Stimulated activated CD8-positive, alpha-beta memory T cell treated with anti-CD3 and anti-CD28 coated beads, Interleukin-7, amount 100 ng/mL, for 48 hours (primary cell): Measurements from ENCODE around the gene OTUD7B.
"Not testable (repeated sequence)": the region's sequence is repeated elsewhere in the genome, so short reads cannot be mapped to it uniquely, and the experiment has no call there.

Source experiments
- DNase-seq, 2 donors: peaks; one replicate each; pipeline ENCODE4 v3.0.0-alpha.2; 2020; ENCODE audit warnings: low read depth in 1 of 2; ENCODE audit errors: extremely low read depth in 1 of 2

The OTUD7B gene

DNA sequence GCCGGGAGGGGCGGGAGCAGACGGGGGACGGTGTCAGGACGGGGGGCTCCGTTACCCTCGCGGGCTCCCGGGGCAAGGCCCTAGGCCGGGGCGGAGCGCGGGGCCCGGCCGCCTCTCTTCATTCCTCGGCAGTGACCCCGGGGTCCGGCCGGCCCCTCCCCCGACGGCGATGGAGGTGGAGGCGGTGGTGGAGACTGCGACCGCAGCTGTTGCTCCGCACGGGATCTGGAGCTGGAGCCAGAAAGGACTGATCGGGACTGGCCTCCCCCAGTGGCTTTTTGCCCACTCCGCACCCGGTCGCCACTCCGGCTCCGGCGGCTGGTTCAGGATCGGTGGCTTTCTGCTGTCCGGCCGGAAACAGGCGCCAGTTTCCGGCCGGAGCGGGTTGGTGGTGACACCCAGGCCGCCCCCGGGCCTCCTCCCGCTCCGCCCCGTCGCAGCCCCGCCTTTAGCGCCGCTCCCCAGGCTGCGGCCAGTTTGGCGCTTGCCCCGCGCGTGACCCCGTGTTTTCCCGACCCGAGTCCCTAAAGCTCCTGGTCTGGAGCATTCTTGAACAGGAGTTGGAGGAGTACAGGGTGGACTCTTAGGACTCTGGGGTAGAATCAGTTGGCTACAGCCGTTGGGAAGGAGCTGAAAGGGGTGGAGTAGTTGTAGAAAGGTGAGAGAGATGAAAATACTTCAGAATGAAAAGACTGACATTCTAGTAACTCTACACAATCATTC lies at the start of gene OTUD7B:
Gene OTUD7B (minus strand): TSS at position 334 of the 723 bp plus-strand sequence. CDS start 33,216 bp downstream, outside the sequence.
- DNase-seq = peak; percentile 56 to 62

DNA sequence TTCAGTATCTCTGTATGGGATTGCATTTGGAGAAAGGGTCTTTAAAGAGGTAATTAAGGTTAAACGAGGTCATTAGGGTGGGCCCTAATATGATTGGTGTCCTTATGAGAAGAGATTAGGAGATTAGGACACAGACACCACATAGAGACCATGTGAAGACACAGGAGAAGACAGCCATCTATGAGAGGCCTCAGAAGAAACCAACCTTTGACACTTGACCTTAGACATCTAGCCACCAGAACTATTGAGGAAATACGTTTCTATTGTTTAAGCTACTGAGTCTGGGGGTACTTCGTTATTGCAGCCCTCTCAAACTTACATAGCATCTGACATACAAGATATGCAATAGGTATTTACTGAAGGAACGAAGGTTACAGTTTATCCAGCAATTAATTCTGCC lies 49.7 kb upstream of the OTUD7B start:
- DNase-seq = no peak

- no peak for DNase-seq
Observed at GRCh38 chr1:150056407-150056806, 45.9 kb upstream of the OTUD7B start.

GRCh38 chr1:150055507-150055906 lies 45.0 kb upstream of the OTUD7B start:
- not testable (repeated sequence) for DNase-seq

DNA sequence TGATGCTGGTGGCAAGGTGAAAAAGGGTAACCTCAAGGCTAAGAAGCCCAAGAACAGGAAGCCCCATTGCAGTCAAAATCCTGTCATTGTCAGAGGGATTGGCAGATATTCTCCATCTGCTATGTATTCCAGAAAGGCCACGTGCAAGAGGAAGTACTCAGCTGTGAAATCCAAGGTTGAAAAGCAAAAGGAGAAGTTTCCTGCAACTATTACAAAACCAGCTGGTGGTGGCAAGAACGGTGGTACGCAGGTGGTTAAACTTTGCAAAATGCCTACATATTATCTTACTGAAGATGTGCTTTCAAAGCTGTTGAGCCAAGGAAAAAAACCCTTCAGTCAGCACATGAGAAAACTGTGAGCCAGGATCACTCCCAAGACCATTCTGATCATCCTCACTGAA lies 43.4 kb upstream of the OTUD7B start:
- DNase-seq = no peak

- DNase-seq = not testable (repeated sequence)
Observed at GRCh38 chr1:150051905-150052412, 41.4 kb upstream of the OTUD7B start.

- DNase-seq = no peak
Observed at GRCh38 chr1:150051089-150051373, 40.5 kb upstream of the OTUD7B start.

- DNase-seq = no peak
Observed at GRCh38 chr1:150049926-150050325, 39.4 kb upstream of the OTUD7B start.

GRCh38 chr1:150034336-150034735 lies 23.8 kb upstream of the OTUD7B start:
- DNase-seq = no peak

DNA sequence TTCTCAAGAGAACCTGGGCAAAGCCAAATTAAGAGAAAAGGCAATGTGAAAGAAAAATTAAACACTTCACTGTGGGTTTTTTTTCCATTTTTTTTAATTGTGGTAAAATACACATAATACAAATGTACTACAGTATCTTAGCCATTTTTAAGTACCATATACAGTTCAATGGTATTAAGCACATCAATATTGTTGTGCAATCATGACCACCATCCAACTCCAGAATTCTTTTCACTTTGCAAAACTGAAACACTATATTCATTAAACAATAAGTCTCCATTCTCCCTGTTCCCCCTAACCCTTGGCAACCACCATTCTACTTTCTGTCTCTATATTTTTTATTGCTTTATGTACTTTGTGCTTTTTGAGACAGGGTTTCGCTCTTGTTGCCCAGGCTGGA lies 17.8 kb upstream of the OTUD7B start:
- DNase-seq = no peak

DNA sequence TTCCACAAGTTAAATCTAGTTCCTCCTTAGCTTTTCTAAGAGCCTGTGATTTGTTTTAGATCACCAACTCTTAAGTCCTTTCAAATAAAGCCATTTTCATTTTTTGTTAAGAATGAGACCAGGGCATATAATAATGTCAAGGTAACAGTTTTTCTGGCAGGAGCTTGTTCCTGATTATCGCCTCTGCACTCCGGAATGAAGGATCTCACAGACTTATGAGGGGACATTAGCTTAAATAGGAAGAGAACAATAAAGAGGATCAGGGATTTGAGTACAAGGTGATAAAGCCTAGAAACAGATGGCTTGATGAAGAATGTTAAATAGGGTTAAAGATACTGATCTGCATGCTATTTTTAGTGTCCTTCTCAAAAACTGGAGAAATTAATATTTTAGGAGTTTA lies 13.6 kb upstream of the OTUD7B start:
- no peak for DNase-seq

- no peak for DNase-seq
Observed at GRCh38 chr1:150022357-150022756, 11.8 kb upstream of the OTUD7B start.

DNA sequence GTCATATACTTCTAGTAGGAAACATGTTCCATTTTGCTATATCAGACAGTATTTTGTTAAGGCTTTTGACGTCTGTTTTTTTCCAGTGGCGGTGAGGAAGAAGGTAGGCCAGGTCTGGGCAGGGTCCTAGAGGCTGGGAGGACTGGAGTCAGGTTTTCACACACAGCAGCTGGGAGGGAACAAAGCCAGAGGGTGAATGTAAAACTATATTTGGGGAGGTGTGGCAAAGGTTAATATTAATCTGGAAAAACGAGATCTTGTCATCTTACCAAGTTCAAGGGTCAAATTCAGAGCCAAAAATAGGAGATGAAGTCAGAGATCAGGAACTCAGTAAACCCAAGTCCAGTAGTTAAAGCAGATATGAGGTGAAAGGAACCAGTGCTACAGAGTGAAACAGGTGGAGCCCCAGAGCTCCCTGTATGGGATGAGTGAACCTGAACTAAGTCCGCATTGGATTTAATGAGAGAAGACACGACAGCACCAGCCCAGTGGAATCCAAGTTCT lies 10.7 kb upstream of the OTUD7B start:
- DNase-seq = no peak

DNA sequence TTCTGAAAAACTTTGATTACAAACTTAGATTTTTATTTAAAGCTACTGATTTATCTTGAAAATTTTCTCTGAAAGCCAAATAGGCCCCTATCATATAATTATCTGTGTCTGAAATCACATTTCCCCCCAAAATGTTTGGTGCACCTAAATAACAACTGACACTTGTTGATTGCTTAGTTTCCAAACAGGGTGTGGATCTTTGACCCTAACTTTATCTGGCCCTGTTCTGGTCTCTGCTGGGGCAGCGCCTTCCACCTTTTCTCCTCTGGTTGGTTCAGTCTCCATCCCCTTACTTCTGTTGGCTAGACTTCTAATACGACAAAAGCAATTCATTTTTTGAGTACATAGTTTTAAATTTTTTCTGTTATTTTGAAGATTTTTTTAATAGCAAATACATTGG lies 10.2 kb upstream of the OTUD7B start:
- DNase-seq = no peak

- no peak for DNase-seq
Observed at GRCh38 chr1:150018165-150018564, 7.6 kb upstream of the OTUD7B start.

DNA sequence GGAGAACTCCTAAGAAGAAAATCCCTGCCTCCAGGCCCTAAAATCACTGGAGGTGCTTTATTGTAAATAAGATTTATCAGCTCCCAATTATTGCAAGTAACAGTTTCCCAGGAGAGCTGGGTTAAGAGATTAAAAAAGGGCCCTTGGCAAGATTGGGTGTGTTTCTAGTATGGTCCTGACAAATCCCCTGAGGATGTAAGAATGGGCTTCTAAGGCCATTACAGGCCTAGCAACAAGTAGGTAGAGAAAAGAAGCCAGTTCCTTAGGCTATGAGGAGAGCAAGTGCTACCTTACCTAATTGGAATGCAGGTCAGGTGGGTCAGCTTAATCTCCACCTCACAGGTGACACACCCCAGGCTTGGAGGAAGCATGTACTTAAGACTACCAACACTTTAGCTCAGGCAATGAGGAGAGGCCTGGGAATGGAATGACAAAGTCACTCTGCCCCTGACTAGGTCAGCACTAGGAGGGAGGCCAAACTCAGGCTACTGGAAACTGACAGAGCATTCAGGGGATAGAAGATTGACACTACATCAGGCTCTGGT lies 6.8 kb upstream of the OTUD7B start:
- no peak for DNase-seq

- no peak for DNase-seq
Observed at GRCh38 chr1:150015651-150016131, 5.2 kb upstream of the OTUD7B start.

DNA sequence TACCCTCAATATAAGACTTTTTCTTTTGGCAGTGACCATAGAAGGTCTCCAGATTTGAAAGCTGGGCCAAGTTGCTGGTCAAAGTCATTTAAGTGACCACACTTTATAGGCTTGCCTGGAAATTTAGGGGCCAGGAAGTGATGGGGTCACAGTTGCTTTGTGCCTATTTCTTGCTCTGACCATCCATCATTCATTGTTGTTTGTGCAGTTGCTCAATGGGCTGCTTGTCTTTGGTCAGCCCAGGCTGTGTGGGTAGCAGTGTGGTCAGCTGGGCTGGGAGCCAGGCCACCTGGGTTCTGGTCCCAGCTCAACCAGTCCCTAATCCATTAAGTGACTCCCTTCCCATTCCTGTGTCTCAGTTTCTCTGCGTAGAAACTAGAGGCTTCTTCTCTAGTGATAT lies 2.1 kb upstream of the OTUD7B start:
- DNase-seq = no peak

- DNase-seq = peak in 1 of 2 donors; percentile 63
Observed at GRCh38 chr1:150009604-150010392, 728 bp downstream of the OTUD7B start.

DNA sequence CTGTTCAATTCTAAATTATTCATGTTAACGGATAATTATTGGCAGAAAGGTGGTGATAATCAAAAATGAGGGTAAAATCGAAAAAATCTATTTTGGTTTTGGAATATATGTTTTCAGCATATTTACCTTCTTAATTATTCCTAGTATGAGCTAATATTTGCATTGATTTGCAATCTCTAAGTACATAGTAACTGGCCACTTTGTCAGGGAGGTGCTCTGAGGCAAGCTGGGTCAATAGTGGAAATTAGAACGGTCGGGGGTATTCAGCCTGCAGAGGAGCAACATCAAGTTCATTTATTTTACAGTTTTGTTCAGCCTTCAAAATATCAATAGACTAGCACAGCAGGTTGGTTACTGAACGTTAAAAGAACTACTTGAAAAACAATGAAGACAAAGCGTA lies 1.8 kb downstream of the OTUD7B start:
- DNase-seq = no peak

- peak in 1 of 2 donors; percentile 7 for DNase-seq
Observed at GRCh38 chr1:150006881-150007421, 3.6 kb downstream of the OTUD7B start.
